ENCODE measurements around the gene NCF4.

NCF4 gene

DNA sequence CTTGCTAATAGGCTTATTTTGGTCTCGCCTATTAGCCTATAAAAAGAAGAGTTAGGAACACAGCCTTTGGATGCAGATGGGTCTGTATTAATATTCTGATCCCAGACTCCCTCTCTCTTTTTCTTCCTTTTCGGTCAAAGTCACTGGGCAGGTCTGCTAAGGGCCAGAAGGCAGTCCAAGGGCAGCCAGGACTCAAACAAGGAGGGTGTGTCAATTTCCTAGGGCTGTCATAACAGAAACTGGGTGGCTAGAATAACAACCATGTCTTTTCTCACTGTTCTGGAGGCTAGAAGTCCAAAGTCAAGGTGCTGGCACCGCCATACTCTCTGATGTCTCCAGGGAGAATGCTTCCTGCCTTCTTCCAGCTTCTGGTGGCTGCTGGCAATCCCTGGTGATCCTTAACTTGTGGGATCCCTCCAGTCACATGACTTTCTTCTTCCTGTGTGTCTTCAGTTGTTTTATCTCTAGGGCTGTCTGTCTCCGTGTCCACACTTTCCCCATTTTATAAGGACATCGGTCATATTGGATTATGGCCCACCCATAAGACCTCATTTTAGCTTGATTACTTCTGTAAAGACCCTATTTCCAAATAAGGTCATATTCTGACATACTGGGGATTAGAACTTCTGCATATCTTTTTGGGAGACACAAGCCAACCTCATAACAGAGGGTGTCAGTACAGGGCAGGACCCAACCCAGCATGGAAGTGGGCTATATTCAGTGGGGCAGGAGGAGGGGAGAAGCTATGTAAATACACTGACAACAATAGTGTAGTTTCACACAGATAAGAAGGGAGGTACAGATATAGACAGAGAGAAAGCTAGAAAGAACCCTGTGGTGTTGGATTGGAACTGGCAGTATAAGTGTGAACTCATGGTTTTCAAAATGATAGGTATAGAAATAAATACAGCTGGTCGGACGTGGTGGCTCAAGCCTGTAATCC lies 46.7 kb downstream of the NCF4 start:
- TF ChIP-seq ZNF274 (IDR thresholded peaks at IDR 0.05; ENCODE audit: low read depth, low read length): no peak
- no peak overlapping the region for H3K4me3 ChIP-seq (ENCODE audit: low read length)

DNA sequence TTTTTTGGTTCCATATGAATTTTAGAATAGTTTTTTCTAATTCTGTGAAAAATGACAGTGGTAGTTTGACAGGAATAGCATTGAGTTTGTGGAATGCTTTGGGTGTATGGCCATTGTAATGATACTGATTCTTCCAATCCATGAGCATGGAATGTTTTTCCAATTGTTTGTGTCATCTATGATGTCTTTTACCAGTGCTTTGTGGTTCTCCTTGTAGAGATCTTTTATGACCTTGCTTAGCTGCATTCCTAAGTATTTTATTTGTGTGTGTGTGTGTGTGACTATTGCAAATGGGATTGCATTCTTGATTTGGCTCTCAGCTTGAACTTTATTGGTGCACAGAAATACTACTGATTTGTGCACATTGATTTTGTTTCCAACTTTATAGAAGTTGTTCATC lies 49.7 kb downstream of the NCF4 start:
- no peak overlapping the region for H3K4me3 ChIP-seq (ENCODE audit: low read length)
- TF ChIP-seq ZNF274 (IDR thresholded peaks at IDR 0.05; ENCODE audit: low read depth, low read length): no peak

DNA sequence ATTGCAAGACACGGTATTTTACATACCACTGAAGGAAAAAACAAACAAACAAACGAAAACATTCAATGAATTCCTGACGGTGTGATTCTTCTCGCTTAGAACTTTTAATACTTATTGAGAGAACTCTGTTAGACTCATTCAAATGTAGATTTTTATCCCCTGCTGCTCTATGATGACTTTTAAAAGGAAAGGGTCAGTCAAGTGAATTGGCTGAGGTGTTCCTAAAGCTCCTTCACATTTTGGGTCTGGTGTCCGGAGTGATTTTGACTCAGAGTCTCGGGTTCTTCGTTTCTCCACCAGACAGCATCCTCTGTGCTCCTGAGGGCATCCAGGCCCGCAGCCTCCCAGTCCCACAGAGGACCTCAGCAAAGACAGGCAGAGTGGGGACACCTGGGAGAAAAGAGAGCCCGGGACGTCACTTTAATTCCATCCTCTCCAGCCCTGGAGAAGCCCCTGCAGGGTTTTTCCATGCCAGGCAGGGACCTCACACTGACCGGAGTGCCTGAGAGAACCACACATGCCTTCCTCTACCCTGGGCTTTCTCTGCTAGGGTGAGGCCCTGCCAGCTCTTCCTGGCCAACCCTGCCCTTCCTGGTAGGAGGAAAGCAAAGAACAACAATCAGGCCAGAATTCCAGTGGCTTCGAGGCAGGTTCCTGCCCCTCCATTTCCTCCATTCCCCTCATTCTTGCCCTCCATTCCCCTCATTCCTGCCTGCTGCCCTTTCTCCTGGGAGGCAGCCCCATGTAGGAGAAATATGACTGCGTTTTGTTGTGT lies 51.3 kb downstream of the NCF4 start:
- no peak for TF ChIP-seq ZNF274 (IDR thresholded peaks at IDR 0.05; ENCODE audit: low read depth, low read length)
- no peak overlapping the region for H3K4me3 ChIP-seq (ENCODE audit: low read length)

DNA sequence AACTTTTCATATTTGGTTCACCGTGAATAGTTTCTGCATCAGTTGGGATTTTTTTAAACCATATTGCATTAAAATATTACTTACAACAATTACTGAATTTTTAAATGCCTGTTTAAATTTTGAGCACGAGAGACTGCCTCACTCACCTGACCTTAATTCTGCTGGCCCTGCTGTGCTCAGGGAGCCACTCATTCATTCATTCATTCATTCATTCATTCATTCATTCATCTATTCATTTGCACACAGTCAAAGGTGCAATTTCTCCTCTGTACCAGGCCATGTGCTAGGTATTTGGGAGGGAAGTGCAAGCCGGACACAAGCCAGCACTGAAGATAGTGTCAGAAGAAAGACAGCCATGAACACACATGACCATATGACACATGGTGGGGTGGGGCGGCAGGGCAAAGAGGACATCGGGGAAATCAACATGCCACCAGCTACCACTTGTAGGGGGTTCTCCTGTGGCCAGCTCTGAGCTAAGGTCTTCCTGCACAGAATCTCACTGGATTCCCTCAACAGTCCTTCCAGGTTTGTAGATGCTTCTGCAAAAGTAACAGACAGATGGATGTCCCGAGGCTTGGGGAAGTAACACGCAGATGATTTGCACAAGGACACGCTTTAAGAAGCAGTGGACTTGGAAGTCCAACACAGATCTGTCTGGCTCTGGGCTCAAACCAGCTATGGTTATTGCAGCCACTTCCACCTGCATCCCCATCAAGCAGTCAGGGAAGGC lies 52.1 kb downstream of the NCF4 start:
- no peak for TF ChIP-seq ZNF274 (IDR thresholded peaks at IDR 0.05; ENCODE audit: low read depth, low read length)
- no peak overlapping the region for H3K4me3 ChIP-seq (ENCODE audit: low read length)

DNA sequence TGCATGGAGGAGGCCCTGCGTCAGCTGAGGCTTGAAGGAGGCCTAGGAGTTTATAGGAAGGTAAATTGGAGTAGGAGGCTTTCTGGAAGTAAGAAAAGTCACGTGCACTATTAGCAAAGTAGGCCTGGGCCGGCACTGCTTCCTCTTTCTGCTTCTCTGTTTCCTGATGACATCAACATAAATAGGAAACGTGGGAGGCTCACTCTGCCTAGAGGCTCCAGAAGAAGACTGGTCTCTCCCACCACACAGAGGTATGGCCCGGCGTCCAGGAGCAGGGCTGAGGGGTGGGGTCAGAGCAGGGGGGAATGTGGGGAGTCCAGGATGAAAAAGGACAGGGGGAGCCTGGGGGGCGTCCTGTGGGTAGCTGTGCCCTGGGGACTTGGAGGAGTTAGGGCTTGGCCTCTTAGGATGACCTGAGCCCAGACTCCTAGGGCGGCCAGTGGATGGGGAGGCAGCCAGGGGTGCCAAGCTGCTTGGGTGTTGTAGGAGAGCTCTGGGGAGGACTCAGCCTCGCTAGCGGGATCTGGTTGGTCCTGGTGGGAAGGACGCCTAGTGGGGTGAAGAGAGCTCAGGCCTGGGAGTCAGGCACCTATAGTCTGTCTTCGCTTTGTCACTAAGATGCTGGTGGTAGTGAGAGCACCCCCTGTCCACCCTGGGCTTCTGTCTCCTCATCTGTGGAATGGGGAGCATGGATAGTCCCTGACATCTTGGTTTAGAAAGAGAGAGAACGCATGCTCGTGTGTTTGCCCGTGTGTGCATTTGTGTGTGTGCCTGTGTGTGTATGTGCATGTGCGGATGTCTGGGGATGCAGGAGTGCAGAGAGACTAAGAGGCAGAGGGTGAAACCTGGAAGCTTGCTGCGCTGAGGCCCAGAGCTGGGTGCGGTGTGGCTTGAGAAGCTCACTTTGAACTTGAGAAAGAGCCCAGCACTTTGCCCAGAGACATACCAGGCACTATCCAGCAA lies 52.9 kb downstream of the NCF4 start, which contains the start of gene CSF2RB:
Gene CSF2RB (plus strand): TSS at position 202 of the 963 bp plus-strand sequence. CDS start 8,580 bp downstream, outside the sequence.
- peak within 1 kb of the TSS; percentile 25; the same call in 1 of the 2 replicates for H3K4me3 ChIP-seq (ENCODE audit: low read length)

DNA sequence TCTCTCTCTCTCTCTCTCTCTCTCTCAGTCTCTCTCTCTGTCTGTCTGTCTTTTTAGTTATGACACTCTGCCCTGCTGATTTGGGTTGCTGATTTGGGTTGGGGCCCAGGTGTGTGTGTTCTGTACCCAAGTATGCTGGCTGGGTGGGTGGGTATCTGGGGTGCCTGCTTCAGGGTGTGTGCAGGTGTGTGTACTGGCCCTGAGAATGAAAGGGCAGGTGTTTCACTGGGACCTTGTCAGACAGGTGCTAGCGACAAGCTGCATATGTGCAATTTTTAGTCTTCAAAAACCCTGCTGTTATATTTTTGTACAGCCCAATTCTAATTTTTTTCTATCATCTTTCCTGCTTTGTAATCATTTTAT lies 53.6 kb downstream of the NCF4 start:
- no peak for TF ChIP-seq ZNF274 (IDR thresholded peaks at IDR 0.05; ENCODE audit: low read depth, low read length)
- H3K4me3 ChIP-seq (ENCODE audit: low read length): peak overlapping the region; percentile 25; the same call in 1 of the 2 replicates

More for the DNA sequence above, 52.9 kb downstream of the NCF4 start, which contains the start of gene CSF2RB:
- no peak for TF ChIP-seq ZNF274 (IDR thresholded peaks at IDR 0.05; ENCODE audit: low read depth, low read length)

DNA sequence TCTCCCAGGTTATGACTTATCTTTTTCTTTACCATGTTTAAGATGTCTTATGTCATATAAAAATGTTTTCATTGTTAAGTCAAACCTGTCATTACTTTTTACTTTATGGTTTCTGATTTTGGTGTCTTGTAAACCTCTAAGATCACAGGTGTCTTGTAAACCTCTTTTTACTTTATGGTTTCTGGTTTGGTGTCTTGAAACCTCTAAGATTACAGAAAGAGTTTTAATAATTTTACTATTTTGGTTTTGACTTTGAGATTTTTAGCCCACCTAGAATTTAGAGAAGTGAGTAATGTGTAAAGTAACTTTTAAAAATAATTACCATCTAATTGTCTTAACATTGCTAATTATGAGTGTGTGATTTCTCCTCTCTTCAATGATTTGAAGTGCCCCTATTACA lies 55.2 kb downstream of the NCF4 start:
- no peak overlapping the region for H3K4me3 ChIP-seq (ENCODE audit: low read length)
- TF ChIP-seq ZNF274 (IDR thresholded peaks at IDR 0.05; ENCODE audit: low read depth, low read length): no peak

DNA sequence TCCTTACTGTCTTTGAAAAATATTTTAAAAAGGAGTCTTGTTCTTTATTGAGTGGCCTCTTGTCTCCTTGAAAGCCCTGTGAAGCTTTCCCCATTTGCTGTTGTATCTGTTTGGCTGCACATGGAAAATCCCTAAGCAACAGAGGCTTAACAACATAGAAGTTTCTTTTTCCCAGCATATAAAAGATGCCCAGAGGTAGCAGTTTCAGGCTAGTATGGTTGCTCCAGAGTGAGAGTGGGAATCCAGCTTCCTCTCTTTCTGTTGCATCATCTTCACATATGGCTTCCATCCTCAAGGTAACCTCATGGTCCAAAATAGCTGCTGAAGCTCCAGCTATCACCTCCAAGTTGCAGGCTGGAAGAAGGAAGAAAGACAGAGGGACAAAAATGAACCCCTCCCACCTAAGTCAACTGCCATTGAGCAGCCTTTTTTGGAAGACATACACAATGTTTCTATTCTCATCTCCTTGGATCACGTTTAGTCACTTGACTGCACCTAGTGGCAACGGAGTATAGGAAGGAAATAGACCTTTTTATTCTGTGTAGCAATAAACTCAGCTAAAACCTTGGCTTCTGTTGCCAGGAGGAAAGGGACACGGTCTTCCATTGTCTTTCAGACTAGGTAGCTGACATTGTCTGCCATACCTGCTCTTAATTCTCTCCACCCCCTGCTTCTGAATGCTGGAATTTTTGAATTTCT lies 57.9 kb downstream of the NCF4 start:
- H3K4me3 ChIP-seq (ENCODE audit: low read length): no peak overlapping the region
- TF ChIP-seq ZNF274 (IDR thresholded peaks at IDR 0.05; ENCODE audit: low read depth, low read length): no peak

DNA sequence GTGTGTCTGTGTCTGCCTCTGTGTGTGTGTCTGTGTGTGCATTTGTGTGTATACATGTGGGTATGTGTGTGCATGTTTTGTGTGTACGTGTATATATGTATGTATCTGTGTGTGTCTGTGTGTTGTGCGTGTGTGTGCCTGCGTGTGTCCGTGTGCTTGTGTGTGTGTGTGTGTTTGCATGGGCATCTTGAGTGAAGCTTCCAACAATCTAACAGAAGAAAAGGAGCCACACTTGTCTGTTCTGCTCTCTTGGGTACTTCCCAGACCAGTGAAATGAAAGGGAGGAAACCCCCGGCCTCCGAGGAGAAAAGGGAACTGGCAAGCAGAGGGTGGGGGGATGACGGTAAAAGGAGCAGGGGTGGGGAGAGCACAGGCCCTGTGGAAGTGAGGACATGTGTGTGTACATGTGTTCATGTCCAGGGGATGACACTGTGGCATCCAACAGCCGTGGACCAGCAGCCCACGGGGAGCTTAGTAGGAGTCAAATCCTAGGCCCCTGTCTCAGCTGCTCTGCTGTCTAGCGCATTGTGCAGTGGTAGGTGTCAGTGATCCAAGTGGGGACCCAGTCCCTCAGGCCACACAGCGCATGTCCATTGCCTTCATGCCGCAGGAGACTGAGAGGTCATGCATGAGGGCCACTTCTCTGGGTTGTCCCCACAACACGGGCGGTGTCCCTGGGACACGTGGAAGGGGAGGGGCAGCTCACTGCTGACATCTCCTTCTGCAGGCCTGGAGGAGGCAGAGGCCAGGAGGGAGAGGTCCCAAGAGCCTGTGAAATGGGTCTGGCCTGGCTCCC lies 60.7 kb downstream of the NCF4 start:
- no peak for TF ChIP-seq ZNF274 (IDR thresholded peaks at IDR 0.05; ENCODE audit: low read depth, low read length)
- H3K4me3 ChIP-seq (ENCODE audit: low read length): no peak overlapping the region

DNA sequence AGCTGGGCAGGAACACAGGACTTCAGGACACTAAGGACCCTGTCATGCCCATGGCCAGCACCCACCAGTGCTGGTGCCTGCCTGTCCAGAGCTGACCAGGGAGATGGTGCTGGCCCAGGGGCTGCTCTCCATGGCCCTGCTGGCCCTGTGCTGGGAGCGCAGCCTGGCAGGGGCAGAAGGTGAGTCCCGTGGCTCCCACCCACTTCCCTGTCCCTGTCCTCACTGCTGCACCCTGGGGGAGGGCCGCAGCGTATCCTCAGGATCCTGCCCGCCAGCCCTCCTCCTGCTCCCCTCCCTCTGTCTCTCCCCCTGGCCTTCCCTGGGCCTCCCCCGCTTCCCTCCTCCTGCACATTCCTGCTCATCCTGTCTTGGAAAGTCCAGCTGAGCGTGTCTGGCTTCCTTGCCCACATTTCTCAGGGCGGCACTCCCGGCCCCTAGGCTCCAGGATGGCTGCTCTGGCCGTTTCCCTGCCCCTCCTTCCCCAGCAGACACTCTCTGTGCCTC lies 61.4 kb downstream of the NCF4 start:
- TF ChIP-seq ZNF274 (IDR thresholded peaks at IDR 0.05; ENCODE audit: low read depth, low read length): no peak
- no peak overlapping the region for H3K4me3 ChIP-seq (ENCODE audit: low read length)

DNA sequence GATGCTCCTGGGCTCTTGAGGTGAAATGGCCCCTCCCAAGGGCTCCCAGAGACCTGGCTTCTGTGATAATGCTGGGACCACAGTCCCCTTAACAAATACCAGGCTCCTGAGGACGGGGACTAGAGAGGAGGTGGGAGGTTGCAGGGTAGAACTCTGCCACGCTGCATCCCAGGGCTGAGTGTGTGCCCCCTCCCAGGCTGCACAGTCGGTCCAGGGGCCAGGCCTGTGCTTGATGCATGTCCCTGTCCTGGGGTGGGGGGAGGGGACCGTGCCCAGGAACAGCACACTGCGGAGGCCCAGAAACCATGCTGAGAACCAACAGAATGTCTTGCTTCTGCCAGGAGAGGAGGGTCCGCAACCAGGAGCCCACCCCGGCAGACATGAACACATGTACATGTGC lies 61.9 kb downstream of the NCF4 start:
- TF ChIP-seq ZNF274 (IDR thresholded peaks at IDR 0.05; ENCODE audit: low read depth, low read length): no peak
- H3K4me3 ChIP-seq (ENCODE audit: low read length): no peak overlapping the region

All from GM08714 (cell line).